Measurements from ENCODE around the gene TIMP2.

DNA sequence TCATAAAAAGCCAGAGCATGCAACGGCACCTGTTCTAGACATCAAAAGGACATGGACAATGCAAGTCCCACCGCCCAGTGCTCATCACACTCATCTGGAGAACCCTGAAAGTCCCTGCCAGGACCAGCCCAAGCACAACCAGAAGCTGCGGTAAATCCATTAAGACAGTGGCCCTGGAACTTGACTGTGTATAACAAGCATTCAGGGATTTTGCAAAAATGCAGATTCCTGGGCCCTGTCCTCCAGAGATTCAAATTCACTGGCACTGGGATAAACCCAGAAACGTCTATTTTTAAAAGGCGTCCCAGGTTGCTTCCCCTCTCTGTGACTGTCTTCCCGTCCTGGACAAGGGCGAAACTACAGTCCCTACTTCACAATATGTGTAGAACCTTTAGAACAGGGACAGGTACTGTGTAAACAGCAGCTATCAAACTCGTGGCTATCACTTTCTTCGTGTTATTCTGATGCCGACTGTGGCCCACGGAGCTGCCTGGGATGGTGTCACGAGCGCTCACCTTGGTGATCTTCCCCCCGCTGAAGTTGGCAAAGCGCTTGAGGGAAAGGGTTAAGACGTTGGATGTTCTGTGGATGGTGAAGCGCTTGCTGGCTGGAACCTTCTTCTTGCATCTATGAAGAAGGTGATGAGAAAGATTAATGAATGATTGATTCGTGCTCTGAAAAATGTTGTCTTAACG lies 106.9 kb downstream of the TIMP2 start:
- TF ChIP-seq, protein P1, sequence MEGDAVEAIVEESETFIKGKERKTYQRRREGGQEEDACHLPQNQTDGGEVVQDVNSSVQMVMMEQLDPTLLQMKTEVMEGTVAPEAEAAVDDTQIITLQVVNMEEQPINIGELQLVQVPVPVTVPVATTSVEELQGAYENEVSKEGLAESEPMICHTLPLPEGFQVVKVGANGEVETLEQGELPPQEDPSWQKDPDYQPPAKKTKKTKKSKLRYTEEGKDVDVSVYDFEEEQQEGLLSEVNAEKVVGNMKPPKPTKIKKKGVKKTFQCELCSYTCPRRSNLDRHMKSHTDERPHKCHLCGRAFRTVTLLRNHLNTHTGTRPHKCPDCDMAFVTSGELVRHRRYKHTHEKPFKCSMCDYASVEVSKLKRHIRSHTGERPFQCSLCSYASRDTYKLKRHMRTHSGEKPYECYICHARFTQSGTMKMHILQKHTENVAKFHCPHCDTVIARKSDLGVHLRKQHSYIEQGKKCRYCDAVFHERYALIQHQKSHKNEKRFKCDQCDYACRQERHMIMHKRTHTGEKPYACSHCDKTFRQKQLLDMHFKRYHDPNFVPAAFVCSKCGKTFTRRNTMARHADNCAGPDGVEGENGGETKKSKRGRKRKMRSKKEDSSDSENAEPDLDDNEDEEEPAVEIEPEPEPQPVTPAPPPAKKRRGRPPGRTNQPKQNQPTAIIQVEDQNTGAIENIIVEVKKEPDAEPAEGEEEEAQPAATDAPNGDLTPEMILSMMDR (IDR thresholded peaks at IDR 0.05; ENCODE audit: borderline replicate concordance, extremely low read depth, low read length, poor library complexity, severe bottlenecking), result no peak
- TF ChIP-seq EZH2 (IDR thresholded peaks at IDR 0.05; ENCODE audit: borderline replicate concordance, low read depth, low read length, severe bottlenecking), result no peak

Measured in DND-41 (cell line).